Suprapubic skin (tissue), 4 donors: ENCODE results near the gene PACSIN2. TPM values are rescaled to one million over a fixed set of nuclear protein-coding genes. Genes with fewer than 3 reads are reported as not detected.
"Not testable (repeated sequence)": the region's sequence is repeated elsewhere in the genome, so short reads cannot be mapped to it uniquely, and the experiment has no call there.

Experiments used
- DNase-seq, 2 donors: peaks; one replicate each; pipeline ENCODE4 v3.0.0-alpha.2; 2019; ENCODE audit warnings: low spot score in 2 of 2
- H3K27ac ChIP-seq: fragments of 200-600 bp; sonication (generic); one replicate; pipeline ENCODE4 v1.5.1; 2019
- H3K27me3 ChIP-seq: fragments of 200-600 bp; sonication (generic); one replicate; pipeline ENCODE4 v1.5.1; 2019
- H3K36me3 ChIP-seq: fragments of 200-600 bp; sonication (generic); one replicate; pipeline ENCODE4 v1.5.1; 2019
- H3K4me1 ChIP-seq: fragments of 200-600 bp; sonication (generic); one replicate; pipeline ENCODE4 v1.5.1; 2019
- H3K4me3 ChIP-seq: fragments of 200-600 bp; sonication (generic); one replicate; pipeline ENCODE4 v1.5.1; 2019; ENCODE audit warnings: mild to moderate bottlenecking
- H3K9me3 ChIP-seq: fragments of 200-600 bp; sonication (generic); one replicate; pipeline ENCODE4 v1.5.1; 2019
- CTCF ChIP-seq, 2 donors: fragments of 200-600 bp in 1 of 2; fragments of 450-650 bp in 1 of 2; sonication (generic) in 1 of 2; IDR thresholded peaks; one replicate each; pipeline ENCODE4 v1.5.1; 2016 to 2019; ENCODE audit warnings: antibody characterized with exemption in 2 of 2, mild to moderate bottlenecking in 1 of 2, moderate library complexity in 1 of 2
- EP300 ChIP-seq: sonication (generic); formaldehyde crosslinking; IDR thresholded peaks from one replicate; pipeline ENCODE4 v1.6.1; 2017; ENCODE audit warnings: antibody characterized with exemption
- POLR2A ChIP-seq, 2 donors: fragments of 450-650 bp; IDR thresholded peaks; one replicate each; pipeline ENCODE4 v1.6.1; 2017; ENCODE audit warnings: antibody characterized with exemption in 2 of 2, mild to moderate bottlenecking in 2 of 2, moderate library complexity in 2 of 2
- POLR2AphosphoS5 ChIP-seq, 3 donors: sonication (generic); formaldehyde crosslinking; IDR thresholded peaks; one replicate each; pipeline ENCODE4 v1.6.1; 2017; ENCODE audit warnings: antibody characterized with exemption in 3 of 3
- WGBS: methylation state at CpG from one replicate; pipeline ENCODE4 v1.1.5; 2018; 5-methylcytosine and 5-hydroxymethylcytosine counted together
- total RNA-seq, 4 donors: library from RNA; depleted of rRNA; stranded (reverse); fragments of >200 nt; gene quantifications; one replicate each; pipeline ENCODE4 v1.1.0, GENCODE V29; 2016

Gene PACSIN2
- total RNA-seq, 4 donors from 2014 or later = 38.9 to 74.8 (median 55.3) TPM

GRCh38 chr22:43000441-43001175 lies 14.3 kb downstream of the PACSIN2 start:
- no peak for DNase-seq
- Histone ChIP-seq H3K27ac (no peak overlapping the region), H3K9me3 (no peaks in the 10 kb centered on the region), H3K4me1 (peaks cover 79% of the 10 kb centered on the region), H3K4me3 (no peak overlapping the region), H3K36me3 (no peaks in the 10 kb centered on the region), H3K27me3 (no peaks in the 10 kb centered on the region)
- WGBS = 73% methylated on average over 8 of the region's 8 CpGs
- no peak for TF ChIP-seq POLR2AphosphoS5 (IDR thresholded peaks at IDR 0.05)

- no peaks in the 10 kb centered on the region for H3K27me3 ChIP-seq
- DNase-seq = no peak
- TF ChIP-seq POLR2AphosphoS5 (IDR thresholded peaks at IDR 0.05) (no peak), POLR2A (IDR thresholded peaks at IDR 0.05) (no peak), EP300 (no peak), CTCF (IDR thresholded peaks at IDR 0.05) (no peak)
- peaks cover 83% of the 10 kb centered on the region for H3K4me1 ChIP-seq
- no peaks in the 10 kb centered on the region for H3K9me3 ChIP-seq
- no peak overlapping the region for H3K4me3 ChIP-seq
- no peak overlapping the region for H3K27ac ChIP-seq
- 66% methylated on average over 6 of the region's 6 CpGs for whole genome bisulfite sequencing
- H3K36me3 ChIP-seq = no peaks in the 10 kb centered on the region
Measured at GRCh38 chr22:42997582-42998090, 17.3 kb downstream of the PACSIN2 start.

- Histone ChIP-seq H3K4me3 (no peak overlapping the region), H3K27ac (peak overlapping the region; percentile 39), H3K9me3 (no peaks in the 10 kb centered on the region), H3K36me3 (no peaks in the 10 kb centered on the region), H3K4me1 (peaks cover 76% of the 10 kb centered on the region), H3K27me3 (no peaks in the 10 kb centered on the region)
- DNase-seq = no peak
- 55% methylated on average over 8 of the region's 10 CpGs for WGBS
- no peak for TF ChIP-seq POLR2A (IDR thresholded peaks at IDR 0.05)
- no peak for TF ChIP-seq POLR2AphosphoS5 (IDR thresholded peaks at IDR 0.05)
- TF ChIP-seq CTCF (IDR thresholded peaks at IDR 0.05) = no peak
- TF ChIP-seq EP300 = no peak
Measured at GRCh38 chr22:42996646-42997365, 18.1 kb downstream of the PACSIN2 start.

GRCh38 chr22:42995654-42996053 lies 19.3 kb downstream of the PACSIN2 start:
- not testable (repeated sequence) for H3K9me3 ChIP-seq, H3K4me3 ChIP-seq, H3K27me3 ChIP-seq, DNase-seq, H3K36me3 ChIP-seq
- H3K27ac ChIP-seq = peak overlapping the region; percentile 83
- peaks cover 73% of the 10 kb centered on the region for H3K4me1 ChIP-seq
- WGBS = 78% methylated on average over 7 of the region's 7 CpGs

GRCh38 chr22:42994917-42995562 lies 19.9 kb downstream of the PACSIN2 start:
- Histone ChIP-seq H3K36me3 (no peaks in the 10 kb centered on the region), H3K27ac (peak overlapping the region; percentile 83), H3K9me3 (no peaks in the 10 kb centered on the region), H3K27me3 (no peaks in the 10 kb centered on the region), H3K4me3 (peak overlapping the region; percentile 29), H3K4me1 (peaks cover 73% of the 10 kb centered on the region)
- TF ChIP-seq POLR2AphosphoS5 (IDR thresholded peaks at IDR 0.05) = peak in 1 of 3 donors; percentile 54
- no peak for TF ChIP-seq POLR2A (IDR thresholded peaks at IDR 0.05)
- peak in 1 of 2 donors; percentile 71 for DNase-seq
- 23% methylated on average over 9 of the region's 9 CpGs for WGBS

GRCh38 chr22:42994276-42994916 lies 20.6 kb downstream of the PACSIN2 start:
- Histone ChIP-seq H3K4me1 (peaks cover 71% of the 10 kb centered on the region), H3K27ac (peak overlapping the region; percentile 83), H3K4me3 (peak overlapping the region; percentile 29), H3K9me3 (no peaks in the 10 kb centered on the region), H3K27me3 (no peaks in the 10 kb centered on the region), H3K36me3 (no peaks in the 10 kb centered on the region)
- WGBS = 93% methylated on average over 3 of the region's 12 CpGs
- TF ChIP-seq POLR2A (IDR thresholded peaks at IDR 0.05) = no peak
- TF ChIP-seq CTCF (IDR thresholded peaks at IDR 0.05) = no peak
- TF ChIP-seq POLR2AphosphoS5 (IDR thresholded peaks at IDR 0.05) = no peak
- no peak for TF ChIP-seq EP300
- peak in 1 of 2 donors; percentile 67 for DNase-seq
